Measurements from ENCODE around the gene WDR5. TPM values are rescaled to one million over a fixed set of nuclear protein-coding genes. Genes with fewer than 3 reads are reported as not detected.

Gene WDR5
- total RNA-seq, 1 experiment from 2014 or later, result 29.1 TPM

GRCh38 chr9:134162926-134163370, 27.1 kb downstream of the WDR5 start:
- H3K79me2 ChIP-seq (ENCODE audit: low read length), result no peaks in the 10 kb centered on the region
- ATAC-seq (no peak), DNase-seq (no peak)
- ChIA-PET CTCF (interaction anchor here (0.6 kb wide), 1 partner anchor 165 kb away, joined by 3 read pairs; no protein-coding TSS in a partner anchor), POLR2A (ENCODE audit: unreplicated experiment) (no interaction called here)
- no peaks in the 10 kb centered on the region for H3K9me2 ChIP-seq (replicated peaks; ENCODE audit: low read length)
- H3K27ac ChIP-seq (ENCODE audit: low read length), result no peak overlapping the region
- no TSS peak for BruUV-seq (replicated peaks)
- H3F3A ChIP-seq (ENCODE audit: low read length, unreplicated experiment), result no peaks in the 10 kb centered on the region
- intact Hi-C loops (cut with micrococcal nuclease), result no loop called here
- H3K27me3 ChIP-seq (ENCODE audit: low read length), result no peaks in the 10 kb centered on the region
- no peak overlapping the region for H3K4me3 ChIP-seq (ENCODE audit: low read length)
- H4K20me1 ChIP-seq (ENCODE audit: low read length), result no peaks in the 10 kb centered on the region
- H3K4me1 ChIP-seq (ENCODE audit: insufficient read depth, low read length), result no peaks in the 10 kb centered on the region; the same call in 1 of the 2 replicates
- H3K36me3 ChIP-seq (ENCODE audit: low read depth, low read length), result no peaks in the 10 kb centered on the region
- H3K9me3 ChIP-seq (ENCODE audit: low read length), result no peaks in the 10 kb centered on the region
- H3K9ac ChIP-seq (ENCODE audit: low read length), result no peak overlapping the region
- peak overlapping the region; percentile 93 for H2AFZ ChIP-seq (ENCODE audit: low read length)
- no peak for TF ChIP-seq CTCF (conservative IDR thresholded peaks at IDR 0.05; ENCODE audit: low read depth, low read length)
- H3K4me2 ChIP-seq (ENCODE audit: low read length), result peak overlapping the region; percentile 82

GRCh38 chr9:134163371-134164196, 27.7 kb downstream of the WDR5 start:
- H3K79me2 ChIP-seq (ENCODE audit: low read length), result no peaks in the 10 kb centered on the region
- POLR2A ChIA-PET (ENCODE audit: unreplicated experiment), result no interaction called here
- no peaks in the 10 kb centered on the region for H3K27me3 ChIP-seq (ENCODE audit: low read length)
- H3K9ac ChIP-seq (ENCODE audit: low read length), result peak overlapping the region; percentile 37
- no peak overlapping the region for H3K4me3 ChIP-seq (ENCODE audit: low read length)
- intact Hi-C loops (cut with micrococcal nuclease), result no loop called here
- no TSS peak for BruUV-seq (replicated peaks)
- H3K4me1 ChIP-seq (ENCODE audit: insufficient read depth, low read length), result no peaks in the 10 kb centered on the region; the same call in 1 of the 2 replicates
- no peak for TF ChIP-seq EZH2 (IDR thresholded peaks at IDR 0.05; ENCODE audit: low read length, unreplicated experiment)
- TF ChIP-seq EZH2phosphoT487 (IDR thresholded peaks at IDR 0.05; ENCODE audit: borderline replicate concordance, low read length), result no peak
- no peak for TF ChIP-seq CTCF (conservative IDR thresholded peaks at IDR 0.05; ENCODE audit: low read depth, low read length)
- no peaks in the 10 kb centered on the region for H4K20me1 ChIP-seq (ENCODE audit: low read length)
- ATAC-seq (no peak; the same call in none of the 2 replicates), DNase-seq (peak; percentile 50)
- peak overlapping the region; percentile 93 for H2AFZ ChIP-seq (ENCODE audit: low read length)
- H3K36me3 ChIP-seq (ENCODE audit: low read depth, low read length), result no peaks in the 10 kb centered on the region
- no peaks in the 10 kb centered on the region for H3K9me3 ChIP-seq (ENCODE audit: low read length)
- peak overlapping the region; percentile 11; the same call in 1 of the 2 replicates for H3K27ac ChIP-seq (ENCODE audit: low read length)
- H3K4me2 ChIP-seq (ENCODE audit: low read length), result peak overlapping the region; percentile 82
- H3F3A ChIP-seq (ENCODE audit: low read length, unreplicated experiment), result no peaks in the 10 kb centered on the region
- CTCF ChIA-PET, result interaction anchor here (0.5 to 0.6 kb wide), 2 partner anchors 164 to 1299 kb away, joined by 3 read pairs; no protein-coding TSS in a partner anchor
- no peaks in the 10 kb centered on the region for H3K9me2 ChIP-seq (replicated peaks; ENCODE audit: low read length)

- no peaks in the 10 kb centered on the region for H3K9me2 ChIP-seq (replicated peaks; ENCODE audit: low read length)
- H4K20me1 ChIP-seq (ENCODE audit: low read length), result no peaks in the 10 kb centered on the region
- H3K9me3 ChIP-seq (ENCODE audit: low read length), result no peaks in the 10 kb centered on the region
- H3K9ac ChIP-seq (ENCODE audit: low read length), result no peak overlapping the region
- TF ChIP-seq CTCF (conservative IDR thresholded peaks at IDR 0.05; ENCODE audit: low read depth, low read length) (no peak), EZH2phosphoT487 (IDR thresholded peaks at IDR 0.05; ENCODE audit: borderline replicate concordance, low read length) (no peak), EZH2 (IDR thresholded peaks at IDR 0.05; ENCODE audit: low read length, unreplicated experiment) (no peak)
- no peak overlapping the region for H3K27ac ChIP-seq (ENCODE audit: low read length)
- no peaks in the 10 kb centered on the region for H3F3A ChIP-seq (ENCODE audit: low read length, unreplicated experiment)
- ChIA-PET POLR2A (ENCODE audit: unreplicated experiment) (no interaction called here), CTCF (no interaction called here)
- H3K27me3 ChIP-seq (ENCODE audit: low read length), result no peaks in the 10 kb centered on the region
- no peak for DNase-seq
- no peak overlapping the region for H3K4me3 ChIP-seq (ENCODE audit: low read length)
- no peaks in the 10 kb centered on the region for H3K36me3 ChIP-seq (ENCODE audit: low read depth, low read length)
- no peaks in the 10 kb centered on the region; the same call in 1 of the 2 replicates for H3K4me1 ChIP-seq (ENCODE audit: insufficient read depth, low read length)
- no TSS peak for BruUV-seq (replicated peaks)
- intact Hi-C loops (cut with micrococcal nuclease), result no loop called here
- no peak overlapping the region for H2AFZ ChIP-seq (ENCODE audit: low read length)
- no peak overlapping the region for H3K4me2 ChIP-seq (ENCODE audit: low read length)
- H3K79me2 ChIP-seq (ENCODE audit: low read length), result no peaks in the 10 kb centered on the region
- ATAC-seq, result no peak
Observed at GRCh38 chr9:134164879-134165278, 29.0 kb downstream of the WDR5 start.
